Activated T-cell treated with anti-CD3 and anti-CD28 coated beads, Interleukin-2, amount 50 U/mL, for 4 hours (primary cell): ENCODE data around the gene SNRNP70. TPM values are rescaled to one million over a fixed set of nuclear protein-coding genes. Genes with fewer than 3 reads are reported as not detected.
"Not testable (repeated sequence)": the region's sequence is repeated elsewhere in the genome, so short reads cannot be mapped to it uniquely, and the experiment has no call there.

Experiments used
- ATAC-seq, 2 donors: fragments of 200-7000 bp; cut with Tn5 transposase; one replicate each; pipeline ENCODE4 v1.10.0; 2021
- DNase-seq: peaks from one replicate; pipeline ENCODE4 v3.0.0-alpha.2; 2020
- H3K27me3 Mint-ChIP-seq: one replicate; pipeline ENCODE4 v1.8.0; 2021; ENCODE audit warnings: low read depth, mixed read lengths
- H3K36me3 Mint-ChIP-seq: one replicate; pipeline ENCODE4 v1.8.0; 2022; ENCODE audit warnings: mixed read lengths; ENCODE audit not compliant: insufficient read depth
- H3K4me1 Mint-ChIP-seq: one replicate; pipeline ENCODE4 v1.8.0; 2021; ENCODE audit warnings: low read depth, mixed read lengths
- H3K4me3 Mint-ChIP-seq: one replicate; pipeline ENCODE4 v1.8.0; 2021; ENCODE audit warnings: mild to moderate bottlenecking, moderate library complexity, mixed read lengths
- H3K9me3 Mint-ChIP-seq: one replicate; pipeline ENCODE4 v1.8.0; 2021; ENCODE audit warnings: mixed read lengths
- total RNA-seq, 3 donors: library from RNA; stranded (reverse); gene quantifications; one replicate each; pipeline ENCODE4 v1.2.1, GENCODE V29; 2021

Gene SNRNP70
- total RNA-seq, 3 donors from 2014 or later, result 278 to 294 (median 283) TPM

DNA sequence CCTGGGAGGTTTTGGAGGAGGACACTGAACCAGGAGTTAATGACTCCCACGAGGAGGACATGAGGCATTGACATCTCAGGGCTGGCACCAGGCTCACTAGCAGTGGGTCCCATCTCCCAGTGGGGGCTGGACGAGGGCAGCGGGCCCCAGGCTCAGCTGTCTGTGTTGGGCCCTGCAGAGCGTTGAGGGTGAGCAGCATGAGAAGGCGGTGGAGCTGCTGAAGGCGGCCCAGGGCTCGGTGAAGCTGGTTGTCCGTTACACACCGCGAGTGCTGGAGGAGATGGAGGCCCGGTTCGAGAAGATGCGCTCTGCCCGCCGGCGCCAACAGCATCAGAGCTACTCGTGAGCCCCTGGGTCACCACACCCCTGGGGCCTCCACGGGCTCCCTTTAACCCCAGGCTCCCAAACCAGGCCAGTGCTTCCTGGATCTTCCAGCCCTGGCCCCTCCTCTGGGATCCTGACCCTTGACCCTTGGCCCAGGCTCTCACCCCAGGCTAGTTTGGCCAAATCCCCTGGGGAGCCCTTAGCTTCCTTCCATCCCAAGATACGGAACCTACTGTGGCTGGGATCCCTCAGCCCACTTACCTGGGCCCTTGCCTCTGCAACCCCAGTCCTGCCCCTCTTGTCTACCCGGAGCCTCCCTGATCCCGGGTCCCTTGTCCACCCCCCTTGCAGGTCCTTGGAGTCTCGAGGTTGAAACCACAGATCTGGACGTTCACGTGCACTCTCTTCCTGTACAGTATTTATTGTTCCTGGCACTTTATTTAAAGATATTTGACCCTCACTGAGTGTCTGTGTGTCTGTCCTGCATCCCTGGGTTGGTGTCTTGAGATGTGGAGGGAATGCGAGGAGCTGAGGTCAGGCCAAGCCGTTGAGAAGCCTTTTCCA, 32.7 kb downstream of the SNRNP70 start:
- Mint-ChIP-seq H3K4me1 (peaks cover 41% of the 10 kb centered on the region), H3K4me3 (peak overlapping the region; percentile 81)

DNA sequence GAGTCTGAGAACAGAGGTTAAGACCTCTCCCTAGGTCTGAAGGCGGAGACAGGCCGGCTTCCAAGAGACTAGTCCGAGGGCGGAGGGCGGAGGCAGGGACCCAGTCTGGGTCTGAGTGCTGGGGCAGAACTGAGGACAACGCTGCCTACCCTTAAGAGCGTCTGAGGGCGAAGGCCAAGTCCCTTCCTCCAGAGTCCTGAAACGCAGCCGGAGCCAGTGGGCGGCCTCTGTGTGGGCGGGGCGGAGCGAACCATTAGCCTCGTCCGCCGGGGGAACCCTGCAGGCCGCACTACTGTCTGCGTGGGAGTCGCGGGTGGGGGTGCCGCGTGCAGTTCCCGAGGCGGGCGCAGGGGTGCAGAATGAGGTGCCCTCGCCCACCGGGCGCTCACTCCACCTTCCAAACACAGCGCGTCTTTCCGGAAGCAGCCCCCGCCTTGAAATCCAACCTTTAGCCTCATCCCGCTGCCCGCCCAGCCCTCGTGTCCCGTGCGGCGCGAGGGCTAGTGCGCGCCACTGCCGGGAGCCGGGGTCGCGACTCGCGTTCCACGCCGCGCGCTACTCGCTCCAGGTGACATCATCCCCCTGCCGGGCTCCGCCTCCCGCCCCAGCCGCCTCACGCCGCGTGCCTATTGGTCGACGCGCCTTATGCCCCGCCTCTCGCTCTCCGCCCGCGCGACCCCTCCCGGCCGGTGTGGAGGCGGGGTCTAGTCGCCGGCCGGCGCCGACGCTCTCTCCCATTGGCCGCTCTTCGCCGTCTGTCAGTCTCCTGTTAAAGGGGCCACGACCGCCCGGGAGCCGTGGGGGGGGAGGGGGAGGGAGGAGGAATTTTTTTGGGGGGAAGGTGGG, 33.5 kb downstream of the SNRNP70 start, which contains the start of gene C19orf73:
TSS of gene C19orf73 (minus strand) at position 579 of the 846 bp plus-strand sequence. CDS start at position 458, 121 bp downstream.
- Mint-ChIP-seq H3K27me3 (peaks cover 4% of the 10 kb centered on the region), H3K4me3 (peak within 1 kb of the TSS; percentile 81), H3K9me3 (no peaks in the 10 kb centered on the region), H3K4me1 (peaks cover 35% of the 10 kb centered on the region), H3K36me3 (no peaks in the 10 kb centered on the region)
- DNase-seq (peak; percentile 97), ATAC-seq (peak; percentile 79 to 83)

More for the DNA sequence above, 32.7 kb downstream of the SNRNP70 start:
- Mint-ChIP-seq H3K9me3 (no peaks in the 10 kb centered on the region), H3K27me3 (peaks cover 4% of the 10 kb centered on the region), H3K36me3 (no peaks in the 10 kb centered on the region)
- DNase-seq, result no peak
- ATAC-seq, result no peak

DNA sequence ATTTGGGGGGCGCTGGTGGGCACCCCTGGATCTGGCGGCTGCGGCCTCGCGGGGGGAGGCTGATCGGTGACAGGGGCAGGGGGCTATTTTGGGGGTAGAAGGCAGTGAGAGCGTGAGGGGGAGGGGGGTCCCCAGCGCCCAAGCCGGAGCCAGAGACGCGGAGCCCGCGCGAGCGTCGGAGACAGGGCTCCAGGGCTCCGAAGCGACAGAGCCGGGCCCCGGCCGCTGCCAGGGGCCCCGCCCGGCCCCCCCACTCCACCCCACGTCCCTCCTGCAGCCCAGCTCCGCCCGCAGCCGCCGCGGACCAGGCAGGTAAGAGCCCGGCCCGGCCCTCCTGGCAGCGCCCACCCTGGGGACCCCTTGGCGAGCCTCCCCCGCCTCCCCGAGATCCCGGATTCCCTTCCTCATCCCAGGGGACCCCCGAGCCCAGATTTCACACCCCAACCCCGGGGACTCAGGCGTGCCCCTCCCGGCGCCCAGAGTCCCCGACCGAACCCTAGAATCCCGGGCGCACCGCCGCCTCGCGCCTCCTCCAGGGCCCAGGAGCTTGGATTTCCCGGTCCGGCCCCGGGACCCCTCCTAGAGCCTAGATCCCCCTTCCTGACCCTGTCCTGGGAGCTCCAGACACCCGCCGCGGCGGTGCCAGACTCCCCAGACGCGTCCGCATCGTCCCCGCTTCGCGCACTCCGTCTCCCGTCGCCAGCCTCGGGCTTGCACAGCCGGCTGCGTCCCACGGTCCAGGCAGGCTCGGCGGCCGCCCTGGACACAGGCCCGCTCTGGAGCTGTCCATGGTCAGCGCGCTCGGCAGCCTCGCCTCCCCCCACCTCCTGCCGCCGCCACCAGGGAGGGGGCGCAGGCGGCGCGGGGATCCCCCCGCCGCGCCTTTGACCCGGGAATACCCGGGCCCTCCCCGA, 34.4 kb downstream of the SNRNP70 start, which contains the start of gene PPFIA3:
TSS of gene PPFIA3 (plus strand) at position 134 of the 914 bp plus-strand sequence. CDS start 8,330 bp downstream, outside the sequence.
- Mint-ChIP-seq H3K27me3 (peaks cover 4% of the 10 kb centered on the region), H3K36me3 (no peaks in the 10 kb centered on the region), H3K4me1 (peaks cover 32% of the 10 kb centered on the region), H3K4me3 (peak within 1 kb of the TSS; percentile 81), H3K9me3 (no peaks in the 10 kb centered on the region)
- peak; percentile 7 to 15 for ATAC-seq
- DNase-seq, result no peak

DNA sequence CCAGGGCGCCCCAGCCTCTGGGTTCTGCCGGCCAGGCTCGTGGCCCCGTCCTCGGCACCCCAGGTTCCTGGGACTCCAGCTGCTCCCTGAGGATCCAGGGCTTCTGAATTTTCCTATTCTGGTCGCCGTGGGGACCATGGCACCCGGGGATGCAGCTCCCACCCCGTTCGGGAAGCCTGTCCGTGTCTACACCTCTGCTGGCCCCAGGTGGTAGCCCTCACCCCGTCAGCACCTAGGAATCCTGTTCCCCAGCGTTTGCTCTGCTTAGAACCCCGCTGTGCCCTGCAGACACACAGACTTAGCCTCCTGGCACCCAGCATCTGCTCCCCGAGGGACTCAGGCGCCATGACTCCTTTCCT, 35.1 kb downstream of the SNRNP70 start:
- H3K27me3 Mint-ChIP-seq, result peaks cover 4% of the 10 kb centered on the region
- ATAC-seq, result no peak
- H3K36me3 Mint-ChIP-seq, result no peaks in the 10 kb centered on the region
- no peaks in the 10 kb centered on the region for H3K9me3 Mint-ChIP-seq
- peaks cover 29% of the 10 kb centered on the region for H3K4me1 Mint-ChIP-seq
- peak overlapping the region; percentile 68 for H3K4me3 Mint-ChIP-seq
- DNase-seq, result no peak

DNA sequence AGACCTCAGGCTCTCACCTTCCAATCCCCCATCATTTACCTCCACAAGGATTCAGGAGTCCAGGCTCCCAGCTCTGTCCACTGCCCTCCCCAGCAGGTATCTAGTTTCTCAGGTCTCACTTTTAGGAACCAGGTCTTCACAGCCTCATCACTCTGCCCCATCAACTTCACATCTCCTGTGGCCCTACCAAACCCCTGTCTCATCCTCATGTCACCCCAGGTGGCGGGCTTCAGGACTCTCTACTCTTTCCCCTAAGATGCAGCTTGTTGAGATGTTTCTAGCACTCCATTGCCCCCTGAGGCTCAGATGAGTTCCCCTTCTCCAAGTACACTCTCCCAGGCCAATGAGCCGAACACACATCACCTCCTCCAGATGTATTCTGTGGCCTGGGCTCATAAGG, 35.6 kb downstream of the SNRNP70 start:
- Mint-ChIP-seq H3K36me3 (no peaks in the 10 kb centered on the region), H3K9me3 (no peaks in the 10 kb centered on the region), H3K4me1 (peaks cover 29% of the 10 kb centered on the region), H3K27me3 (peaks cover 4% of the 10 kb centered on the region), H3K4me3 (peak overlapping the region; percentile 68)
- DNase-seq (no peak), ATAC-seq (no peak)

DNA sequence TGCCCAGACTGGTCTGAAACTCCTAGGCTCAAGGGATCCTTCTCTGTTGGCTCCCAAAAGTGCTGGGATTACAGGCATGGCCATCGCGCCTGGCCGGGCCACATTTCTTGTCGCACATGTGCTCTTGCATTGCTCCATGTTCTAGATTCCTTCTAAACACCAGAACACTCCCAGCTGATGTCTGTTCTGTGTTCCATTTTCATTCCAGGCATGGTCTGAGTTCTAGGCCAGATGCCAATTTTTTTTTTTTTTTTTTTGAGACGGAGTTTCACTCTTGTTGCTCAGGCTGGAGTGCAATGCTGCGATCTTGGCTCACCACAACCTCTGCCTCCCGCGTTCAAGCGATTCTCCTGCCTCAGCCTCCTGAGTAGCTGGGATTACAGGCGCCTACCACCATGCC, 36.6 kb downstream of the SNRNP70 start:
- H3K9me3 Mint-ChIP-seq, DNase-seq, H3K36me3 Mint-ChIP-seq, H3K27me3 Mint-ChIP-seq, H3K4me3 Mint-ChIP-seq, ATAC-seq: not testable (repeated sequence)
- peaks cover 24% of the 10 kb centered on the region for H3K4me1 Mint-ChIP-seq

DNA sequence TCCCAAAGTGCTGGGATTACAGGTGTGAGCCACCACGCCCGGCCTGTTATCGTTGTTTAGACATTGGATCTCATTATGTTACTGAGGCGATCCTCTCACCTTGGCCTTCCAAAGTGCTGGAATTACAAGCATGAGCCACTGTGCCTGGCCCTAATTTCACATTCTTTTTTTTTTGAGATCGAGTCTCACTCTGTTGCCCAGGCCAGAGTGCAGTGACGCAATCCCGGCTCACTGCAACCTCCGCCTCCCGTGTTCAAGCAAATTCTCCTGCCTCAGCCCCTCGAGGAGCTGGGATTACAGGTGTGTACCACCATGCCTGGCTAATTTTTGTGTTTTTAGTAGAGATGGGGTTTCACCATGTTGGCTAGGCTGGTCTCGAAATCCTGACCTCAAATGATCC, 38.0 kb downstream of the SNRNP70 start:
- H3K4me3 Mint-ChIP-seq, H3K9me3 Mint-ChIP-seq, H3K36me3 Mint-ChIP-seq, H3K27me3 Mint-ChIP-seq, ATAC-seq, DNase-seq: not testable (repeated sequence)
- peaks cover 16% of the 10 kb centered on the region for H3K4me1 Mint-ChIP-seq

DNA sequence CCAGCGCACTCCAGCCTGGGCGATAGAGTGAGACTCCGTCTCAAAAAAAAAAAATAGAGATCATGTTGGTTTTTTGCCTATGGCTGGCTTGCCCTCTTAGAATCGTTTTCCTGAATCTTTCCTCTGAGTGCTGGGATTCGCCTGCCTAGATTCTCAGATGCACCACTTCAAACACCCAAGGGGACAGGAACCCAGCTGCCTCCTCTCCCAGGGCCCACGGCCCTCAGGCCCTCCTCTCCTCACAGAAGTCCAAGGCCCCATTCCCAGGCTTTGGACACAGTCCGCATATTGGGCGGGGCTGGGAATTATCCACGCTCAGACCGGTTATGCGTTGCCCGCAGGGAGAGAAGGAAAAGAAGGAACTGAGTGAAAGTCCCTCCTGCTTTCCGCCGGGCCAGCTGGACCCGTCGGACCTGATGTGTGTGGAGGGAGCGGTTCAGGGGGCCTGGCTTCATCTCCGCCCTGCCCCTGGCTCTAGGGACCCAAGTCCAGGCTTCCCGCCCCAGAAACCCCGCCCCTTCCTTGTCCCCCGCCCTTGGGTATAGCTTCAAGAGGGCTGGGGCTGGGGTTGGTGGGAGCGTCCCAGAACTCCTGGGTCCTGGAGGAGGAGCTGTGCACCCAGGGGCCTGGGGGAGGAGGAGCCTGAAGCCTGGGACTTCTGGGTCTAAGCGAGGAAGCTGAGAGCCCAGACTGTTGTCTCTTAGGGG, 39.9 kb downstream of the SNRNP70 start:
- no peak for DNase-seq
- H3K27me3 Mint-ChIP-seq, result peaks cover 4% of the 10 kb centered on the region
- no peaks in the 10 kb centered on the region for H3K9me3 Mint-ChIP-seq
- peaks cover 19% of the 10 kb centered on the region for H3K4me1 Mint-ChIP-seq
- no peak for ATAC-seq
- no peak overlapping the region for H3K4me3 Mint-ChIP-seq
- no peaks in the 10 kb centered on the region for H3K36me3 Mint-ChIP-seq

DNA sequence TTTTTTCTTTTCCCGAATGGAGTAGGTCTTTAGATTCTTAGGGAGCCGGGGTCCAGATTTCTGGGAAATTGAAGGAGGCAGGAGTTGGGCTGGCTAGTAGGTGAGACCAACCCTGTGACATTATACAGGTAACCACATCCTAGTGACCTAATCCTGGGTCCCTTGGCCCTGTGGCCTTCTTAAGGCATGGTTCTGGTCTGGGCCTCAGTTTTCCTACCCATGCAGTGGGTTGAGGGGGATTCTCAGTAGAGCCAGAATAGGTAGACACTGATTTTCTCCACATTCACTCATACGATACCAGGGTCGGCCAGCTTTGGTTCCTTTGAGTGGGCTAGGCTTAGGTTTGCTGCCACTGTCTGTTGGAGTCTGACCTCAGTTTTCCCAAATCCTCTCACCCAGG, 41.3 kb downstream of the SNRNP70 start:
- no peaks in the 10 kb centered on the region for H3K36me3 Mint-ChIP-seq
- H3K27me3 Mint-ChIP-seq, result no peaks in the 10 kb centered on the region
- peaks cover 11% of the 10 kb centered on the region for H3K4me1 Mint-ChIP-seq
- no peaks in the 10 kb centered on the region for H3K9me3 Mint-ChIP-seq
- DNase-seq, result no peak
- no peak for ATAC-seq
- no peak overlapping the region for H3K4me3 Mint-ChIP-seq

DNA sequence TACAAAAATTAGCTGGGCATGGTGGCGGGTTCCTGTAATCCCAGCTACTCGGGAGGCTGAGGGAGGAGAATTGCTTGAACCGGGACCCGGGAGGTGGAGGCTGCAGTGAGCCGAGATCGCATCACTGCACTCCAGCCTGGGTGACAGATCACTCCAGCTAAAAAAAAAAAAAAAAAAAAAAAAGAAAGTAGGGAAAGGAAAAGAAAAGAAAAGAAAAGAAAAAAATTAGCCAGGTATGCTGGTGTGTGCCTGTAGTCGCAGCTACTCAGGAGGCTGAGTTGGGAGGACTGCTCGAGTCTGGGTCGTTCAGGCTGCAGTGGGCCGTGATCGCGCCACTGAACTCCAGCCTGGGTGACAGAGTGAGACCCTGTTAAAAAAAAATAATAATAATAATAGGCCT, 42.0 kb downstream of the SNRNP70 start:
- ATAC-seq, H3K27me3 Mint-ChIP-seq, DNase-seq, H3K36me3 Mint-ChIP-seq, H3K4me3 Mint-ChIP-seq, H3K9me3 Mint-ChIP-seq: not testable (repeated sequence)
- peaks cover 11% of the 10 kb centered on the region for H3K4me1 Mint-ChIP-seq

DNA sequence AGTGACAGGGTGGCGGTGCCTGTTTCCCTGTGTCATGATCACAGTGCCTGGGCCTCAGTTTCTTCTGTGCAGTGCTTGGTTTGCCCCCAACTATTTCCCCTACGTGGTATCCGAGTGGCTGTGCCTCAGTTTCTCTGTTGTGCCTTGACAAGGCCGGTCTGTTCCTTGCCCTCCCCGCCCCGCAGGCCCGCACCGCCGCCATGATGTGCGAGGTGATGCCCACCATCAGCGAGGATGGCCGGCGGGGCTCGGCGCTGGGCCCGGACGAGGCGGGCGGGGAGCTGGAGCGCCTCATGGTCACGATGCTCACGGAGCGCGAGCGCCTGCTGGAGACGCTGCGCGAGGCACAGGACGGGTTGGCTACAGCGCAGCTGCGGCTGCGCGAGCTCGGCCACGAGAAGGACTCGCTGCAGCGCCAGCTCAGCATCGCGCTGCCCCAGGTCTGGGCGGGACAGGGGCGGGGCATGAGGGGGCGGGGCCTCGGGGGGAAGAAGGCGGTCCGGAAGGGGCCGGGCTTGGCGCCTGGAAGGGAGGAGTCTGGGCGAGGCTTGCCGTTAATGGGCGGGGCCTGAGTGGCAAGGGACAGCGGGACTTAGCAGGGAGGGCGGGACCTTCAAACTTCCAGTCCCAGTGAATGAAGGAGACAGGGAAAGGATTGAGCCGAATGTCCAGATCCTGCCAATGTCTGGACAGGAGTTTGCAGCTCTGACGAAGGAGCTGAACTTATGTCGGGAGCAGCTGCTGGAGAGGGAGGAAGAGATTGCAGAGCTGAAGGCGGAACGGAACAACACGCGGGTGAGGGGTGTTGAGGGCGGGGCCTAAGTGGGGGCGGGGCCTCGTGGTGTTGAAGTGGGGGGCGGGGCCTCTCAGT, 42.7 kb downstream of the SNRNP70 start:
- Mint-ChIP-seq H3K9me3 (no peaks in the 10 kb centered on the region), H3K36me3 (no peaks in the 10 kb centered on the region), H3K4me1 (peaks cover 11% of the 10 kb centered on the region), H3K27me3 (no peaks in the 10 kb centered on the region), H3K4me3 (peak overlapping the region; percentile 80)
- DNase-seq (peak; percentile 93), ATAC-seq (peak; percentile 94)

DNA sequence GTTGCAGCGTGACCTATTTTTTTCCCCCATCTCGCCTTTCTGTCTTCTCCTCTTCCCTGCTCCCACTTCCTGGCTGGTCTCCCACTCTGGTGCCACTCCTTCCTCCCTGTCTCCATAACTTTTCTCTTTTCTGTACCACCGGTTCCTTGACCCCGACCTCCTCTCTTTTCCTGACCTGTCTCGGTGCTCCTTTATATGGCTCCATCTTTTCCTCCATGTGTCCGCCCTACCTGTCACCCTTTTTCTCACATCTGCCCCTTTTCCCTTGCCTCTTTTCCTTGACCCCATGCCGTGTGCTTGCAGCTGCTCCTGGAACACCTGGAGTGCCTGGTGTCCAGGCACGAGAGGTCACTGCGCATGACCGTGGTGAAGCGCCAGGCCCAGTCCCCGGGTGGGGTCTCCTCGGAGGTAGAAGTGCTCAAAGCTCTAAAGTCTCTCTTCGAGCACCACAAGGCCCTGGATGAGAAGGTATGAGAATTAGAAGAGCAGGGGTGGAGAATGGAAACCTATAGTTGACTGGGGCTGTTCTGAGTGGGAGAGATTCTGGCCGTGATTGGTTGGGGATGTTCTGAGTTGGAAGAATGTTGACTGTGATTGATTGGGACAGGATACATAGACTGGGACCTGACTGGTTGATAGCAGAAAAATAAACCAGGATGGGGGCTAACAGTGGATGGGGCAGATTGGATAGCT, 43.4 kb downstream of the SNRNP70 start:
- no peaks in the 10 kb centered on the region for H3K9me3 Mint-ChIP-seq
- peak overlapping the region; percentile 80 for H3K4me3 Mint-ChIP-seq
- H3K4me1 Mint-ChIP-seq, result peaks cover 15% of the 10 kb centered on the region
- DNase-seq (no peak), ATAC-seq (no peak)
- no peaks in the 10 kb centered on the region for H3K36me3 Mint-ChIP-seq
- no peaks in the 10 kb centered on the region for H3K27me3 Mint-ChIP-seq
